GM23248 (cell line): ENCODE data around the gene TEAD1. TPM values are rescaled to one million over a fixed set of nuclear protein-coding genes. Genes with fewer than 3 reads are reported as not detected.

ENCODE experiments used
- DNase-seq: peaks from one replicate; pipeline ENCODE4 v3.0.0-alpha.2; 2015
- H2AFZ ChIP-seq: fragments of 200-600 bp; sonication (generic); 2 replicates; pipeline ENCODE4 v1.6.1; 2016; ENCODE audit warnings: antibody characterized with exemption
- H3F3A ChIP-seq: fragments of 200-600 bp; sonication (generic); 2 replicates; pipeline ENCODE4 v1.6.1; 2016; ENCODE audit warnings: mild to moderate bottlenecking, antibody characterized with exemption, mixed run types; ENCODE audit not compliant: insufficient read depth
- H3K27ac ChIP-seq: fragments of 200-600 bp; sonication (generic); 2 replicates; pipeline ENCODE4 v1.5.1; 2016; ENCODE audit warnings: mild to moderate bottlenecking
- H3K27me3 ChIP-seq: fragments of 200-600 bp; sonication (generic); replicated peaks from 2 replicates; pipeline ENCODE4 v1.6.1; 2016; ENCODE audit warnings: mild to moderate bottlenecking; ENCODE audit not compliant: insufficient read depth
- H3K36me3 ChIP-seq: fragments of 200-600 bp; sonication (generic); 2 replicates; pipeline ENCODE4 v1.6.1; 2016; ENCODE audit warnings: low read depth, mild to moderate bottlenecking
- H3K4me1 ChIP-seq: fragments of 200-600 bp; sonication (generic); 2 replicates; pipeline ENCODE4 v1.6.1; 2016; ENCODE audit warnings: mild to moderate bottlenecking; ENCODE audit not compliant: insufficient read depth
- H3K4me2 ChIP-seq: fragments of 200-600 bp; sonication (generic); one replicate; pipeline ENCODE4 v1.6.1; 2016; ENCODE audit warnings: mild to moderate bottlenecking; ENCODE audit not compliant: unreplicated experiment
- H3K4me3 ChIP-seq: fragments of 200-600 bp; sonication (generic); 2 replicates; pipeline ENCODE4 v1.5.1; 2016; ENCODE audit warnings: mild to moderate bottlenecking
- H3K79me2 ChIP-seq: fragments of 200-600 bp; sonication (generic); 2 replicates; pipeline ENCODE4 v1.6.1; 2016; ENCODE audit warnings: mild to moderate bottlenecking; ENCODE audit not compliant: insufficient read depth
- H3K9ac ChIP-seq: fragments of 200-600 bp; sonication (generic); 2 replicates; pipeline ENCODE4 v1.6.1; 2016; ENCODE audit warnings: mild to moderate bottlenecking
- H3K9me2 ChIP-seq: fragments of 200-600 bp; sonication (generic); 2 replicates; pipeline ENCODE4 v1.6.1; 2016; ENCODE audit warnings: mixed run types, mild to moderate bottlenecking, moderate library complexity; ENCODE audit not compliant: insufficient read depth
- H3K9me3 ChIP-seq: fragments of 200-600 bp; sonication (generic); one replicate; pipeline ENCODE4 v1.6.1; 2017; ENCODE audit warnings: low read depth
- H4K20me1 ChIP-seq: fragments of 200-600 bp; sonication (generic); 2 replicates; pipeline ENCODE4 v1.6.0; 2016; ENCODE audit not compliant: insufficient read depth
- EZH2 ChIP-seq: fragments of 200-600 bp; sonication (generic); IDR thresholded peaks from 2 replicates; pipeline ENCODE4 v1.6.1; 2018; ENCODE audit warnings: antibody characterized with exemption, mild to moderate bottlenecking; ENCODE audit not compliant: insufficient read depth, poor library complexity, severe bottlenecking
- EZH2phosphoT487 ChIP-seq: fragments of 200-600 bp; sonication (generic); IDR thresholded peaks from 2 replicates; pipeline ENCODE4 v1.6.1; 2018; ENCODE audit warnings: antibody characterized with exemption, moderate library complexity, mild to moderate bottlenecking, low read depth; ENCODE audit not compliant: insufficient read depth
- WGBS, 2 experiments: methylation state at CpG; one replicate each; pipeline ENCODE4 v1.1.6; 2015 to 2017; ENCODE audit warnings: low lambda C conversion rate in 2 of 2, low coverage in 1 of 2; ENCODE audit errors: missing lambda C conversion rate in 2 of 2; 5-methylcytosine and 5-hydroxymethylcytosine counted together
- in situ Hi-C: fragments of 300-500 bp; cut with MboI; formaldehyde crosslinking; loops from 2 replicates; pipeline ENCODE4 v1.15.0; 2020
- polyA plus RNA-seq: library from polyadenylated mRNA; unstranded; fragments of >200 nt; fragmentation: Nextera tagmentation; extraction: Ambion mirVana; gene quantifications from 2 replicates; pipeline ENCODE4 v1.2.1, GENCODE V29; 2016
- total RNA-seq: library from RNA; depleted of rRNA; stranded (reverse); fragments of >200 nt; shearing (Covaris generic); gene quantifications from 2 replicates; pipeline ENCODE4 v1.2.3, GENCODE V29; 2014

The TEAD1 gene
- total and polyA plus RNA-seq, 2 experiments from 2014 or later: 52.3 to 144 TPM

- H2AFZ ChIP-seq: no peak overlapping the region
- WGBS, 2 experiments: 52 to 62% methylated on average over 3 of the region's 3 CpGs
- in situ Hi-C loops: no loop called here
- TF ChIP-seq EZH2 (no peak), EZH2phosphoT487 (no peak)
- H3K4me2 ChIP-seq: no peak overlapping the region
- peaks cover 20% of the 10 kb centered on the region for H3F3A ChIP-seq
- DNase-seq: no peak
- H3K36me3 ChIP-seq: peaks cover 3% of the 10 kb centered on the region; the same call in 1 of the 2 replicates
- H3K4me1 ChIP-seq: peaks cover 36% of the 10 kb centered on the region
- peaks cover 42% of the 10 kb centered on the region for H4K20me1 ChIP-seq
- H3K9me3 ChIP-seq: no peaks in the 10 kb centered on the region
- peaks cover 100% of the 10 kb centered on the region for H3K79me2 ChIP-seq
- no peaks in the 10 kb centered on the region for H3K27me3 ChIP-seq
- H3K4me3 ChIP-seq: no peak overlapping the region
- no peak overlapping the region for H3K9ac ChIP-seq
- H3K27ac ChIP-seq: no peak overlapping the region
- H3K9me2 ChIP-seq: no peaks in the 10 kb centered on the region
Observed at GRCh38 chr11:12846786-12847615, 172.8 kb downstream of the TEAD1 start.

GRCh38 chr11:12848413-12848812, 174.2 kb downstream of the TEAD1 start:
- Histone ChIP-seq H3K27ac (no peak overlapping the region), H2AFZ (no peak overlapping the region), H3K79me2 (peaks cover 100% of the 10 kb centered on the region), H3F3A (peaks cover 9% of the 10 kb centered on the region), H3K9ac (no peak overlapping the region), H3K4me2 (no peak overlapping the region), H3K4me1 (peaks cover 22% of the 10 kb centered on the region), H4K20me1 (peaks cover 37% of the 10 kb centered on the region), H3K27me3 (no peaks in the 10 kb centered on the region), H3K36me3 (peaks cover 3% of the 10 kb centered on the region; the same call in 1 of the 2 replicates), H3K9me3 (no peaks in the 10 kb centered on the region), H3K4me3 (no peak overlapping the region), H3K9me2 (no peaks in the 10 kb centered on the region)
- WGBS, 2 experiments: 81 to 83% methylated on average over 3 of the region's 3 CpGs
- TF ChIP-seq EZH2 (no peak), EZH2phosphoT487 (no peak)
- no peak for DNase-seq
- in situ Hi-C loops: no loop called here

- Histone ChIP-seq H3K4me3 (no peak overlapping the region), H2AFZ (no peak overlapping the region), H3K79me2 (peaks cover 100% of the 10 kb centered on the region), H3K9me3 (no peaks in the 10 kb centered on the region), H4K20me1 (peaks cover 38% of the 10 kb centered on the region), H3K9me2 (no peaks in the 10 kb centered on the region), H3K4me1 (peaks cover 6% of the 10 kb centered on the region; the same call in 1 of the 2 replicates), H3K27ac (no peak overlapping the region), H3F3A (no peaks in the 10 kb centered on the region; the same call in 1 of the 2 replicates), H3K27me3 (no peaks in the 10 kb centered on the region), H3K4me2 (no peak overlapping the region), H3K9ac (no peak overlapping the region), H3K36me3 (peaks cover 3% of the 10 kb centered on the region; the same call in 1 of the 2 replicates)
- in situ Hi-C loops: no loop called here
- DNase-seq: no peak
- WGBS, 2 experiments: 0 to 3% methylated on average over 1 of the region's 1 CpG
- TF ChIP-seq EZH2 (no peak), EZH2phosphoT487 (no peak)
Observed at GRCh38 chr11:12853325-12853651, 179.1 kb downstream of the TEAD1 start.

DNA sequence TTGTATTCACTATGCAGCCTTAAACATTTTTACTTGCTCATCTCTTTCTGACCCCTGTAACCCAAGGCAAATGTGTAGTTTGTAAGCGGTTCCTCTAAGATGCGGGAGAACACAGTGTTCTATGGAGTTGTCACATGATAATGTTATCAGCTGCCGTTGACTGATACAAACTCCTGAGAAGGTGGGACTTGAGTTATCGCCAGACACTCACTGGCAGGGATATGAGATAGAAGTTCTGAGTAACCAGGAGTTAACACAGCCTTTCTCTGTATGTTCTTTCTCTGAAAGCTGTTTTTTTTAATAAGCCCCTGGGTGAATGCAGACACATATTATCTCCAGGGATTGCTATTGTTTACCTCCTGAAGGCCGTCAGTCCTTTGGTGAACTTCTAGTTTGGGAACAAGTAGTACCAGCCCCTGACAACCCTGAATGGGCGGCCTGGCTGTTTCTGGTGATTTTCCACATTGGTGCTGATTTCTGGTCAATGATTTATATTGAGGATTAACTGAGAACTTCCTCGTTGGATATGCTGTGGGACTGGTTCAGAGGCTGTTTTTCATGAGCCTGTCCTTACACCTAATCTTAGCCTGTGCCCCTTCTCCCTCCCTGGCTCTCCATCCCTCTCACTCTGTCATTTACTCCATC, 179.6 kb downstream of the TEAD1 start:
- Histone ChIP-seq H3K9ac (no peak overlapping the region), H3K4me2 (no peak overlapping the region), H3K9me3 (no peaks in the 10 kb centered on the region), H3K9me2 (no peaks in the 10 kb centered on the region), H3F3A (no peaks in the 10 kb centered on the region; the same call in 1 of the 2 replicates), H3K79me2 (peaks cover 100% of the 10 kb centered on the region), H3K4me3 (no peak overlapping the region), H3K27me3 (no peaks in the 10 kb centered on the region), H3K36me3 (peaks cover 3% of the 10 kb centered on the region; the same call in 1 of the 2 replicates), H3K4me1 (peaks cover 6% of the 10 kb centered on the region; the same call in 1 of the 2 replicates), H3K27ac (no peak overlapping the region), H4K20me1 (peaks cover 41% of the 10 kb centered on the region), H2AFZ (no peak overlapping the region)
- WGBS, 2 experiments: 61 to 62% methylated on average over 7 of the region's 7 CpGs
- DNase-seq: no peak
- no peak for TF ChIP-seq EZH2phosphoT487
- no peak for TF ChIP-seq EZH2
- in situ Hi-C loops: no loop called here
